H9 (cell line): Measurements from ENCODE around the gene NCKAP5. TPM values are rescaled to one million over a fixed set of nuclear protein-coding genes. Genes with fewer than 3 reads are reported as not detected.

Source experiments
- DNase-seq: peaks from one replicate; pipeline ENCODE4 v3.0.0-alpha.2; 2017
- H2AFZ ChIP-seq: one replicate; pipeline ENCODE4 v1.6.1; 2013; ENCODE audit warnings: mild to moderate bottlenecking, low read length, control low read depth, moderate library complexity
- H2AK5ac ChIP-seq: 2 replicates; pipeline ENCODE4 v1.6.1; 2013; ENCODE audit warnings: low read length, control low read depth, mixed read lengths; ENCODE audit not compliant: insufficient read length
- H2BK120ac ChIP-seq: one replicate; pipeline ENCODE4 v1.6.1; 2013; ENCODE audit warnings: low read depth, mild to moderate bottlenecking, low read length, control low read depth, inconsistent platforms; ENCODE audit not compliant: poor library complexity, severe bottlenecking
- H2BK12ac ChIP-seq: 2 replicates; pipeline ENCODE4 v1.6.1; 2013; ENCODE audit warnings: low read length, control low read depth, mixed read lengths, low read depth; ENCODE audit not compliant: insufficient read length
- H2BK15ac ChIP-seq: 2 replicates; pipeline ENCODE4 v1.6.1; 2013; ENCODE audit warnings: low read depth, low read length, control low read depth
- H2BK20ac ChIP-seq: one replicate; pipeline ENCODE4 v1.6.1; 2013; ENCODE audit warnings: low read depth, mild to moderate bottlenecking, low read length, control low read depth, inconsistent platforms; ENCODE audit not compliant: poor library complexity, severe bottlenecking
- H2BK5ac ChIP-seq: 2 replicates; pipeline ENCODE4 v1.6.1; 2013; ENCODE audit warnings: low read length, control low read depth, mixed read lengths; ENCODE audit not compliant: insufficient read length
- H3K14ac ChIP-seq: 2 replicates; pipeline ENCODE4 v1.6.1; 2013; ENCODE audit warnings: low read length, control low read depth; ENCODE audit not compliant: insufficient read depth
- H3K18ac ChIP-seq: 2 replicates; pipeline ENCODE4 v1.6.1; 2013; ENCODE audit warnings: low read depth, mild to moderate bottlenecking, mixed read lengths, low read length, control low read depth; ENCODE audit not compliant: insufficient read length
- H3K23ac ChIP-seq: 2 replicates; pipeline ENCODE4 v1.6.1; 2013; ENCODE audit warnings: low read length, control low read depth, mixed read lengths, low read depth; ENCODE audit not compliant: insufficient read length
- H3K23me2 ChIP-seq: 2 replicates; pipeline ENCODE4 v1.6.1; 2013; ENCODE audit warnings: low read depth, mild to moderate bottlenecking, mixed read lengths, low read length, control low read depth; ENCODE audit not compliant: insufficient read length, poor library complexity, severe bottlenecking
- H3K27ac ChIP-seq: 2 replicates; pipeline ENCODE4 v1.5.1; 2013; ENCODE audit warnings: low read length, control low read depth, mixed read lengths, low read depth; ENCODE audit not compliant: insufficient read length
- H3K27me3 ChIP-seq: 2 replicates; pipeline ENCODE4 v1.6.1; 2013; ENCODE audit warnings: low read length, control low read depth, inconsistent platforms; ENCODE audit not compliant: insufficient read depth
- H3K4ac ChIP-seq: 2 replicates; pipeline ENCODE4 v1.6.1; 2013; ENCODE audit warnings: low read depth, mild to moderate bottlenecking, control low read depth, inconsistent platforms, low read length, moderate library complexity
- H3K4me1 ChIP-seq: 2 replicates; pipeline ENCODE4 v1.6.1; 2013; ENCODE audit warnings: low read length, control low read depth, inconsistent platforms; ENCODE audit not compliant: insufficient read depth
- H3K4me2 ChIP-seq: 2 replicates; pipeline ENCODE4 v1.6.1; 2013; ENCODE audit warnings: low read length, control low read depth, mixed read lengths; ENCODE audit not compliant: insufficient read length, insufficient read depth
- H3K56ac ChIP-seq: 2 replicates; pipeline ENCODE4 v1.6.1; 2013; ENCODE audit warnings: low read depth, mild to moderate bottlenecking, mixed read lengths, low read length, control low read depth; ENCODE audit not compliant: insufficient read length
- H3K79me1 ChIP-seq: 2 replicates; pipeline ENCODE4 v1.6.1; 2013; ENCODE audit warnings: low read depth, mild to moderate bottlenecking, moderate library complexity, low read length, control low read depth, inconsistent platforms; ENCODE audit not compliant: insufficient read depth, poor library complexity, severe bottlenecking
- H3K79me2 ChIP-seq: 2 replicates; pipeline ENCODE4 v1.6.1; 2013; ENCODE audit warnings: low read length, control low read depth, inconsistent platforms; ENCODE audit not compliant: insufficient read depth
- H3K9ac ChIP-seq: 2 replicates; pipeline ENCODE4 v1.6.1; 2013; ENCODE audit warnings: low read length, control low read depth, mixed read lengths; ENCODE audit not compliant: insufficient read length; ENCODE audit errors: extremely low read depth
- H3K9me3 ChIP-seq: one replicate; pipeline ENCODE4 v1.6.1; 2013; ENCODE audit warnings: low read depth, low read length, inconsistent platforms; ENCODE audit not compliant: control insufficient read depth
- H3T11ph ChIP-seq: one replicate; pipeline ENCODE4 v1.6.1; 2013; ENCODE audit warnings: mild to moderate bottlenecking, low read length, control low read depth, inconsistent platforms
- H4K20me1 ChIP-seq: one replicate; pipeline ENCODE4 v1.6.1; 2013; ENCODE audit not compliant: control insufficient read depth, insufficient read length, insufficient read depth
- H4K5ac ChIP-seq: 2 replicates; pipeline ENCODE4 v1.6.1; 2013; ENCODE audit warnings: low read depth, mild to moderate bottlenecking, mixed read lengths, low read length, control low read depth; ENCODE audit not compliant: insufficient read length
- H4K8ac ChIP-seq: replicated peaks from 2 replicates; pipeline ENCODE4 v1.6.1; 2013; ENCODE audit warnings: low read length, control low read depth, mixed read lengths, low read depth; ENCODE audit not compliant: insufficient read length
- H4K91ac ChIP-seq: 2 replicates; pipeline ENCODE4 v1.6.1; 2013; ENCODE audit warnings: low read depth, mild to moderate bottlenecking, moderate library complexity, mixed read lengths, low read length, control low read depth; ENCODE audit not compliant: insufficient read length
- H3K27ac Mint-ChIP-seq, 3 experiments: 2 replicates in 2 of 3; 3 replicates in 1 of 3; pipeline ENCODE4 v1.8.0; 2020 to 2021; ENCODE audit warnings: mixed read lengths in 3 of 3, mild to moderate bottlenecking in 1 of 3, moderate library complexity in 1 of 3
- H3K27me3 Mint-ChIP-seq: 2 replicates; pipeline ENCODE4 v1.8.0; 2021; ENCODE audit warnings: low read depth, mild to moderate bottlenecking, moderate library complexity, mixed read lengths
- H3K36me3 Mint-ChIP-seq, 3 experiments: 2 replicates in 2 of 3; 3 replicates in 1 of 3; pipeline ENCODE4 v1.8.0; 2020 to 2021; ENCODE audit warnings: low read depth in 3 of 3, mixed read lengths in 3 of 3; ENCODE audit not compliant: insufficient read depth in 1 of 3
- H3K4me1 Mint-ChIP-seq, 2 experiments: 2 replicates each; pipeline ENCODE4 v1.8.0; 2020; ENCODE audit warnings: mixed read lengths in 2 of 2
- H3K4me3 Mint-ChIP-seq, 2 experiments: 2 replicates in 1 of 2; 3 replicates in 1 of 2; pipeline ENCODE4 v1.8.0; 2020 to 2021; ENCODE audit warnings: mild to moderate bottlenecking in 2 of 2, mixed read lengths in 2 of 2, moderate library complexity in 1 of 2
- H3K9me3 Mint-ChIP-seq, 2 experiments: 2 replicates in 1 of 2; 3 replicates in 1 of 2; pipeline ENCODE4 v1.8.0; 2020; ENCODE audit warnings: mild to moderate bottlenecking in 2 of 2, mixed read lengths in 2 of 2, moderate library complexity in 1 of 2
- CTCF ChIP-seq: fragments of 200-600 bp; sonication (generic); conservative IDR thresholded peaks from 3 replicates; pipeline ENCODE4 v1.8.0; 2021; ENCODE audit warnings: antibody characterized with exemption, mild to moderate bottlenecking
- WGBS: extraction: QIAGEN DNeasy Blood & Tissue Kit; methylation state at CpG from one replicate; pipeline ENCODE4 v1.1.7; 2013; ENCODE audit warnings: missing lambda C conversion rate, low lambda C conversion rate, mixed read lengths; ENCODE audit not compliant: insufficient read length; ENCODE audit errors: extremely low coverage; 5-methylcytosine and 5-hydroxymethylcytosine counted together
- total RNA-seq: library from RNA; stranded (reverse); gene quantifications from 2 replicates; pipeline ENCODE4 v1.2.1, GENCODE V29; 2021

NCKAP5 gene
- total RNA-seq, 1 experiment from 2014 or later: 0.26 TPM

- H2BK120ac ChIP-seq: no peak overlapping the region
- H2BK20ac ChIP-seq: no peak overlapping the region
- H2BK12ac ChIP-seq: no peak overlapping the region
- H2BK15ac ChIP-seq: no peak overlapping the region
- no peak overlapping the region for H3K56ac ChIP-seq
- Mint-ChIP-seq H3K4me1 (peaks cover 24 to 25% of the 10 kb centered on the region in 2 experiments), H3K9me3 (peaks cover 0 to 1% of the 10 kb centered on the region in 2 experiments; a peak in 1 of 5 replicates), H3K27ac (no peak overlapping the region; a peak in 1 of 7 replicates), H3K36me3 (no peaks in the 10 kb centered on the region), H3K4me3 (no peak overlapping the region), H3K27me3 (no peaks in the 10 kb centered on the region)
- H2AFZ ChIP-seq: no peak overlapping the region
- H3T11ph ChIP-seq: no peak overlapping the region
- no peak overlapping the region for H2AK5ac ChIP-seq
- no peak overlapping the region for H3K23ac ChIP-seq
- no peak overlapping the region for H3K4ac ChIP-seq
- H3K9ac ChIP-seq: no peak overlapping the region
- no peak overlapping the region for H4K8ac ChIP-seq
- no peaks in the 10 kb centered on the region for H3K79me2 ChIP-seq
- no peaks in the 10 kb centered on the region for H3K23me2 ChIP-seq
- no peak overlapping the region for H2BK5ac ChIP-seq
- H3K18ac ChIP-seq: no peak overlapping the region
- no peak overlapping the region for H3K14ac ChIP-seq
- H4K20me1 ChIP-seq: no peaks in the 10 kb centered on the region
- WGBS: no CpG with 5 or more reads among the region's 11 CpGs
- H3K79me1 ChIP-seq: no peaks in the 10 kb centered on the region
- peaks cover 2% of the 10 kb centered on the region; the same call in 1 of the 2 replicates for H3K4me1 ChIP-seq
- no peaks in the 10 kb centered on the region for H3K9me3 ChIP-seq
- no peak overlapping the region for H3K4me2 ChIP-seq
- no peak overlapping the region for H4K91ac ChIP-seq
- H3K27me3 ChIP-seq: no peaks in the 10 kb centered on the region
- no peak overlapping the region for H3K27ac ChIP-seq
- no peak for DNase-seq
- no peak overlapping the region for H4K5ac ChIP-seq
- TF ChIP-seq CTCF: no peak
Observed at GRCh38 chr2:132974467-132975095, 593.7 kb downstream of the NCKAP5 start.
